Keratinocyte (primary cell): ENCODE measurements around the gene IL22RA1.

Source experiments
- EZH2 ChIP-seq: IDR thresholded peaks from one replicate; pipeline ENCODE4 v1.6.1; 2012; ENCODE audit warnings: inconsistent platforms, mild to moderate bottlenecking, low read length, moderate library complexity
- TF ChIP-seq, protein P1 (sequence below), 3 experiments: IDR thresholded peaks in 1 of 3; conservative IDR thresholded peaks in 1 of 3; optimal IDR thresholded peaks in 1 of 3; 2 replicates in 2 of 3; 3 replicates in 1 of 3; pipeline versions ENCODE3 to v1.5.1; 2011; ENCODE audit warnings: low read length in 3 of 3, mild to moderate bottlenecking in 3 of 3, moderate library complexity in 2 of 3, control low read depth in 1 of 3, inconsistent platforms in 1 of 3; ENCODE audit not compliant: insufficient read depth in 2 of 3; ENCODE audit errors: extremely low read depth in 1 of 3

DNA sequence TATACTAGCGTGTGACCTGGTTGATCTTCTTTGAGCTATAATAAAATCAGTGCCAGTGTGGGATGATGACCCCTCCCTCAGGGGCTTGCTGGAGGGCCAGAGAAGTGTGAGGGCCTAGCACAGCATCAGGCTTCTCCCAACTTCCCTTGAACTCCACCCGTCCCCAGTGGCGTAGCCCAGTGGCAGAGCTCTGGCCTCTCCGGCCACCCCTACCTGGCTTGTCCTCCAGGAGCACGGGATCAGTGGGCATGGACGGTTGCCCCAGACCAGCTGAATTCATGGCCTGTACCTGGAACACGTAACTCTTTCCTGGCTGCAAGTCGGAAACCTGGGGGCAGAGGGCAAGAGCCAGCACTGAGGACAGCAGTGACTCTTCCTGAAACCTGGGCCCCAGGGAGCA is 67.0 kb downstream of the IL22RA1 start:
- TF ChIP-seq, protein P1, sequence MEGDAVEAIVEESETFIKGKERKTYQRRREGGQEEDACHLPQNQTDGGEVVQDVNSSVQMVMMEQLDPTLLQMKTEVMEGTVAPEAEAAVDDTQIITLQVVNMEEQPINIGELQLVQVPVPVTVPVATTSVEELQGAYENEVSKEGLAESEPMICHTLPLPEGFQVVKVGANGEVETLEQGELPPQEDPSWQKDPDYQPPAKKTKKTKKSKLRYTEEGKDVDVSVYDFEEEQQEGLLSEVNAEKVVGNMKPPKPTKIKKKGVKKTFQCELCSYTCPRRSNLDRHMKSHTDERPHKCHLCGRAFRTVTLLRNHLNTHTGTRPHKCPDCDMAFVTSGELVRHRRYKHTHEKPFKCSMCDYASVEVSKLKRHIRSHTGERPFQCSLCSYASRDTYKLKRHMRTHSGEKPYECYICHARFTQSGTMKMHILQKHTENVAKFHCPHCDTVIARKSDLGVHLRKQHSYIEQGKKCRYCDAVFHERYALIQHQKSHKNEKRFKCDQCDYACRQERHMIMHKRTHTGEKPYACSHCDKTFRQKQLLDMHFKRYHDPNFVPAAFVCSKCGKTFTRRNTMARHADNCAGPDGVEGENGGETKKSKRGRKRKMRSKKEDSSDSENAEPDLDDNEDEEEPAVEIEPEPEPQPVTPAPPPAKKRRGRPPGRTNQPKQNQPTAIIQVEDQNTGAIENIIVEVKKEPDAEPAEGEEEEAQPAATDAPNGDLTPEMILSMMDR (optimal IDR thresholded peaks at IDR 0.05 in 1 of 3, IDR thresholded peaks at IDR 0.05 in 1 of 3, conservative IDR thresholded peaks at IDR 0.05 in 1 of 3; ENCODE audit: extremely low read depth in 1 of 3, insufficient read depth in 2 of 3, low read length in 3 of 3), result no peak
- no peak for TF ChIP-seq EZH2
